Stimulated activated CD4-positive, alpha-beta T cell treated with anti-CD3 and anti-CD28 coated beads, Interleukin-1b, Interleukin-23, amount 100 ng/mL, for 4 hours (primary cell): Measurements from ENCODE around the gene CACNA1C.

Experiments
- DNase-seq, 2 donors: peaks; one replicate each; pipeline ENCODE4 v3.0.0-alpha.2; 2020; ENCODE audit warnings: low read depth in 2 of 2

CACNA1C gene

GRCh38 chr12:2390850-2391390, 338.1 kb downstream of the CACNA1C start:
- DNase-seq: no peak

GRCh38 chr12:2391740-2392331, 339.0 kb downstream of the CACNA1C start:
- DNase-seq: no peak

- no peak for DNase-seq
Measured at GRCh38 chr12:2393016-2393415, 340.2 kb downstream of the CACNA1C start.

GRCh38 chr12:2393996-2394395, 341.2 kb downstream of the CACNA1C start:
- no peak for DNase-seq

GRCh38 chr12:2395354-2395977, 342.7 kb downstream of the CACNA1C start:
- peak; percentile 2 to 21 for DNase-seq

- DNase-seq: no peak
Measured at GRCh38 chr12:2396448-2396871, 343.7 kb downstream of the CACNA1C start.

- DNase-seq: no peak
Measured at GRCh38 chr12:2397356-2398045, 344.7 kb downstream of the CACNA1C start.

- no peak for DNase-seq
Measured at GRCh38 chr12:2401040-2401439, 348.3 kb downstream of the CACNA1C start.

GRCh38 chr12:2402073-2402579, 349.3 kb downstream of the CACNA1C start:
- DNase-seq: no peak

GRCh38 chr12:2403221-2403976, 350.6 kb downstream of the CACNA1C start:
- DNase-seq: no peak

- no peak for DNase-seq
Measured at GRCh38 chr12:2405039-2405438, 352.3 kb downstream of the CACNA1C start.

GRCh38 chr12:2406903-2407302, 354.1 kb downstream of the CACNA1C start:
- DNase-seq: no peak

GRCh38 chr12:2408262-2408661, 355.5 kb downstream of the CACNA1C start:
- no peak for DNase-seq

- no peak for DNase-seq
Measured at GRCh38 chr12:2409656-2410265, 357.0 kb downstream of the CACNA1C start.

GRCh38 chr12:2410496-2410895, 357.7 kb downstream of the CACNA1C start:
- DNase-seq: no peak

GRCh38 chr12:2411011-2411410, 358.2 kb downstream of the CACNA1C start:
- DNase-seq: no peak

GRCh38 chr12:2411616-2412304, 359.0 kb downstream of the CACNA1C start:
- DNase-seq: no peak

GRCh38 chr12:2412305-2412643, 359.5 kb downstream of the CACNA1C start:
- no peak for DNase-seq

- DNase-seq: no peak
Measured at GRCh38 chr12:2413301-2413700, 360.5 kb downstream of the CACNA1C start.

GRCh38 chr12:2413999-2414792, 361.4 kb downstream of the CACNA1C start:
- DNase-seq: no peak
